Osteoblast (primary cell): Measurements from ENCODE around the gene ZNF184. TPM values are rescaled to one million over a fixed set of nuclear protein-coding genes. Genes with fewer than 3 reads are reported as not detected.

ENCODE experiments used
- DNase-seq: peaks from one replicate; pipeline ENCODE4 v3.0.0; 2011; ENCODE audit warnings: low spot score, mixed read lengths; ENCODE audit not compliant: insufficient read length; ENCODE audit errors: missing footprints
- H2AFZ ChIP-seq: 2 replicates; pipeline ENCODE4 v1.6.0; 2011; ENCODE audit warnings: mild to moderate bottlenecking, low read length
- H3K27ac ChIP-seq: 2 replicates; pipeline ENCODE4 v1.5.1; 2011; ENCODE audit warnings: mild to moderate bottlenecking, low read depth, low read length, moderate library complexity
- H3K27me3 ChIP-seq: 2 replicates; pipeline ENCODE4 v1.6.0; 2012; ENCODE audit warnings: mild to moderate bottlenecking, control low read depth, inconsistent platforms, low read length, moderate library complexity; ENCODE audit not compliant: insufficient read depth
- H3K36me3 ChIP-seq: 2 replicates; pipeline ENCODE4 v1.5.1; 2011; ENCODE audit warnings: mild to moderate bottlenecking, low read length, control low read depth, moderate library complexity; ENCODE audit not compliant: insufficient read depth
- H3K4me1 ChIP-seq: 2 replicates; pipeline ENCODE4 v1.5.1; 2011; ENCODE audit warnings: mild to moderate bottlenecking, low read length, control low read depth, moderate library complexity; ENCODE audit not compliant: insufficient read depth
- H3K4me2 ChIP-seq: 2 replicates; pipeline ENCODE4 v1.6.0; 2011; ENCODE audit warnings: mild to moderate bottlenecking, low read length; ENCODE audit not compliant: insufficient read depth
- H3K4me3 ChIP-seq: fragments of 200-600 bp; sonication (generic); 3 replicates; pipeline ENCODE4 v1.5.1; 2012; ENCODE audit warnings: mild to moderate bottlenecking, low read length, inconsistent platforms; ENCODE audit not compliant: insufficient read depth
- H3K79me2 ChIP-seq: 2 replicates; pipeline ENCODE4 v1.6.0; 2012; ENCODE audit warnings: mild to moderate bottlenecking, low read length, control low read depth, inconsistent platforms; ENCODE audit not compliant: insufficient read depth
- H3K9me3 ChIP-seq: 2 replicates; pipeline ENCODE4 v1.5.1; 2011; ENCODE audit warnings: low read depth, low read length, control low read depth
- H4K20me1 ChIP-seq: 2 replicates; pipeline ENCODE4 v1.6.0; 2012; ENCODE audit warnings: mild to moderate bottlenecking, low read length, control low read depth; ENCODE audit not compliant: insufficient read depth
- total RNA-seq: library from RNA; depleted of rRNA; stranded (reverse); fragments of >200 nt; gene quantifications from 2 replicates; pipeline ENCODE4 v1.2.3, GENCODE V29; 2012
- TF ChIP-seq, protein P1 (sequence below): IDR thresholded peaks from 2 replicates; pipeline ENCODE4 v1.5.1; 2011; ENCODE audit warnings: mild to moderate bottlenecking, low read depth, low read length, moderate library complexity; ENCODE audit errors: extremely low read depth

The ZNF184 gene
- total RNA-seq, 1 donor, result 9.8 TPM

GRCh38 chr6:27505209-27506027, 32.5 kb upstream of the ZNF184 start:
- TF ChIP-seq, protein P1, sequence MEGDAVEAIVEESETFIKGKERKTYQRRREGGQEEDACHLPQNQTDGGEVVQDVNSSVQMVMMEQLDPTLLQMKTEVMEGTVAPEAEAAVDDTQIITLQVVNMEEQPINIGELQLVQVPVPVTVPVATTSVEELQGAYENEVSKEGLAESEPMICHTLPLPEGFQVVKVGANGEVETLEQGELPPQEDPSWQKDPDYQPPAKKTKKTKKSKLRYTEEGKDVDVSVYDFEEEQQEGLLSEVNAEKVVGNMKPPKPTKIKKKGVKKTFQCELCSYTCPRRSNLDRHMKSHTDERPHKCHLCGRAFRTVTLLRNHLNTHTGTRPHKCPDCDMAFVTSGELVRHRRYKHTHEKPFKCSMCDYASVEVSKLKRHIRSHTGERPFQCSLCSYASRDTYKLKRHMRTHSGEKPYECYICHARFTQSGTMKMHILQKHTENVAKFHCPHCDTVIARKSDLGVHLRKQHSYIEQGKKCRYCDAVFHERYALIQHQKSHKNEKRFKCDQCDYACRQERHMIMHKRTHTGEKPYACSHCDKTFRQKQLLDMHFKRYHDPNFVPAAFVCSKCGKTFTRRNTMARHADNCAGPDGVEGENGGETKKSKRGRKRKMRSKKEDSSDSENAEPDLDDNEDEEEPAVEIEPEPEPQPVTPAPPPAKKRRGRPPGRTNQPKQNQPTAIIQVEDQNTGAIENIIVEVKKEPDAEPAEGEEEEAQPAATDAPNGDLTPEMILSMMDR, result no peak
- DNase-seq, result no peak

GRCh38 chr6:27503436-27504030, 30.6 kb upstream of the ZNF184 start:
- peak; percentile 86 for DNase-seq
- TF ChIP-seq, protein P1, result no peak
- Histone ChIP-seq H3K27ac (no peak overlapping the region), H3K36me3 (no peaks in the 10 kb centered on the region), H3K27me3 (peaks cover 15% of the 10 kb centered on the region), H2AFZ (peak overlapping the region; percentile 80), H3K79me2 (no peaks in the 10 kb centered on the region), H3K4me3 (peak overlapping the region; percentile 75), H3K4me1 (peaks cover 8% of the 10 kb centered on the region), H3K9me3 (no peaks in the 10 kb centered on the region), H4K20me1 (no peaks in the 10 kb centered on the region), H3K4me2 (peak overlapping the region; percentile 95)

More at GRCh38 chr6:27505209-27506027, 32.5 kb upstream of the ZNF184 start:
- Histone ChIP-seq H4K20me1 (no peaks in the 10 kb centered on the region), H3K4me3 (no peak overlapping the region), H3K36me3 (no peaks in the 10 kb centered on the region), H3K27ac (no peak overlapping the region), H3K27me3 (peaks cover 10% of the 10 kb centered on the region), H2AFZ (no peak overlapping the region), H3K4me1 (peaks cover 8% of the 10 kb centered on the region), H3K4me2 (no peak overlapping the region), H3K79me2 (no peaks in the 10 kb centered on the region), H3K9me3 (no peaks in the 10 kb centered on the region)

- no peaks in the 10 kb centered on the region for H4K20me1 ChIP-seq
- H3K79me2 ChIP-seq, result no peaks in the 10 kb centered on the region
- H3K27me3 ChIP-seq, result peaks cover 15% of the 10 kb centered on the region
- peaks cover 8% of the 10 kb centered on the region for H3K4me1 ChIP-seq
- peak overlapping the region; percentile 87 for H2AFZ ChIP-seq
- H3K27ac ChIP-seq, result no peak overlapping the region
- H3K4me2 ChIP-seq, result peak overlapping the region; percentile 95
- no peaks in the 10 kb centered on the region for H3K36me3 ChIP-seq
- H3K4me3 ChIP-seq, result peak overlapping the region; percentile 75
- no peak for DNase-seq
- TF ChIP-seq, protein P1, result no peak
- no peaks in the 10 kb centered on the region for H3K9me3 ChIP-seq
These were observed 29.9 kb upstream of the ZNF184 start for GRCh38 chr6:27502508-27503435.
